Progenitor cell of endocrine pancreas (in vitro differentiated cells): ENCODE data around the gene PRPF6. TPM values are rescaled to one million over a fixed set of nuclear protein-coding genes. Genes with fewer than 3 reads are reported as not detected.
"Not testable (repeated sequence)": the region's sequence is repeated elsewhere in the genome, so short reads cannot be mapped to it uniquely, and the experiment has no call there.

ENCODE experiments used
- DNase-seq: peaks from one replicate; pipeline ENCODE4 v3.0.0; 2021; ENCODE audit warnings: low spot score; ENCODE audit not compliant: unreplicated experiment
- H3K27ac Mint-ChIP-seq: 2 replicates; pipeline ENCODE4 v1.8.0; 2021; ENCODE audit warnings: mild to moderate bottlenecking, moderate library complexity, mixed read lengths
- H3K27me3 Mint-ChIP-seq: 2 replicates; pipeline ENCODE4 v1.8.0; 2021; ENCODE audit warnings: mixed read lengths
- H3K36me3 Mint-ChIP-seq: 2 replicates; pipeline ENCODE4 v1.8.0; 2022; ENCODE audit warnings: mixed read lengths; ENCODE audit not compliant: insufficient read depth
- H3K4me1 Mint-ChIP-seq: 2 replicates; pipeline ENCODE4 v1.8.0; 2021; ENCODE audit warnings: low read depth, mixed read lengths
- H3K4me3 Mint-ChIP-seq: 2 replicates; pipeline ENCODE4 v1.8.0; 2021; ENCODE audit warnings: low read depth, mild to moderate bottlenecking, moderate library complexity, mixed read lengths
- H3K9me3 Mint-ChIP-seq: 2 replicates; pipeline ENCODE4 v1.8.0; 2021; ENCODE audit warnings: low read depth, mixed read lengths
- CTCF ChIP-seq: fragments of 200-600 bp; sonication (generic); IDR thresholded peaks from one replicate; pipeline ENCODE4 v1.5.0; 2021; ENCODE audit warnings: antibody characterized with exemption, mild to moderate bottlenecking; ENCODE audit not compliant: unreplicated experiment
- total RNA-seq: library from RNA; stranded (reverse); gene quantifications from 2 replicates; pipeline ENCODE4 v1.2.1, GENCODE V29; 2021

Gene PRPF6
- total RNA-seq, 1 donor from 2014 or later = 76.4 TPM

- TF ChIP-seq CTCF = peak; percentile 39
- peak overlapping the region; percentile 69 for H3K4me3 Mint-ChIP-seq
- peak; percentile 49 for DNase-seq
- H3K9me3 Mint-ChIP-seq = no peaks in the 10 kb centered on the region
- no peaks in the 10 kb centered on the region for H3K27me3 Mint-ChIP-seq
- H3K27ac Mint-ChIP-seq = peak overlapping the region; percentile 79
- H3K36me3 Mint-ChIP-seq = peaks cover 3% of the 10 kb centered on the region
- H3K4me1 Mint-ChIP-seq = peaks cover 16% of the 10 kb centered on the region
Measured at GRCh38 chr20:63957004-63957689, 23.8 kb upstream of the PRPF6 start.

GRCh38 chr20:63957690-63958441, 23.1 kb upstream of the PRPF6 start:
- no peak for TF ChIP-seq CTCF
- no peaks in the 10 kb centered on the region for H3K9me3 Mint-ChIP-seq
- H3K27ac Mint-ChIP-seq = peak overlapping the region; percentile 79
- peaks cover 16% of the 10 kb centered on the region for H3K4me1 Mint-ChIP-seq
- H3K27me3 Mint-ChIP-seq = no peaks in the 10 kb centered on the region
- H3K4me3 Mint-ChIP-seq = peak overlapping the region; percentile 69
- no peak for DNase-seq
- peaks cover 7% of the 10 kb centered on the region for H3K36me3 Mint-ChIP-seq

GRCh38 chr20:63958471-63958870, 22.5 kb upstream of the PRPF6 start:
- Mint-ChIP-seq H3K4me3 (no peak overlapping the region), H3K4me1 (peaks cover 16% of the 10 kb centered on the region), H3K36me3 (peaks cover 7% of the 10 kb centered on the region), H3K27me3 (no peaks in the 10 kb centered on the region), H3K9me3 (no peaks in the 10 kb centered on the region), H3K27ac (peak overlapping the region; percentile 49)
- TF ChIP-seq CTCF = no peak
- DNase-seq = no peak

GRCh38 chr20:63958964-63959698, 21.8 kb upstream of the PRPF6 start:
- DNase-seq = no peak
- no peak overlapping the region for H3K4me3 Mint-ChIP-seq
- no peak for TF ChIP-seq CTCF
- H3K4me1 Mint-ChIP-seq = peaks cover 11% of the 10 kb centered on the region
- H3K9me3 Mint-ChIP-seq = no peaks in the 10 kb centered on the region
- H3K36me3 Mint-ChIP-seq = peaks cover 7% of the 10 kb centered on the region
- no peak overlapping the region for H3K27ac Mint-ChIP-seq
- H3K27me3 Mint-ChIP-seq = no peaks in the 10 kb centered on the region

GRCh38 chr20:63959699-63960075, 21.2 kb upstream of the PRPF6 start:
- Mint-ChIP-seq H3K4me3 (no peak overlapping the region), H3K9me3 (no peaks in the 10 kb centered on the region), H3K4me1 (peaks cover 5% of the 10 kb centered on the region), H3K36me3 (peaks cover 7% of the 10 kb centered on the region), H3K27ac (no peak overlapping the region), H3K27me3 (no peaks in the 10 kb centered on the region)
- DNase-seq = no peak
- TF ChIP-seq CTCF = no peak

- not testable (repeated sequence) for H3K4me1 Mint-ChIP-seq, H3K4me3 Mint-ChIP-seq, H3K36me3 Mint-ChIP-seq, DNase-seq, H3K9me3 Mint-ChIP-seq, H3K27me3 Mint-ChIP-seq, H3K27ac Mint-ChIP-seq
Measured at GRCh38 chr20:63960654-63961621, 20.0 kb upstream of the PRPF6 start.
